ENCODE data around the gene ADPRM.

DNA sequence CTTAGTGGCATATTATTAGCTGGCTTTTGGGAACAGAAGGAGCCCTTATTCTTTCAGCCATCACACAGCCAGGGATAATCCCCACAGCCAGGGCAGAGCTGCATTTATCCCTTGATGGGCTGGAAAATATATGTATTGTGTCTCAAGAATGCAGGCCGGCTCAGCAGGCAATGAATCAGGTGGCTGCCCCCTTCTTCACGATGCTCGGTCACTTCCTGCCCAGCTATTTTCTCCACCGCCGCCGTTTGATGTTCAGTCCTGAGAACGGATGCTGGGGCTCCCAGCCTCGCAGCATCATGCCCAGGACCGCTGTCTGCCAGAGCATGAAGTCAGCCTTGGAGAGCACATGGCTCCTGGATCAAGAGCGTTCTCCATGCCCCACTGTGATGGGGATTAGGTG, 36.0 kb upstream of the ADPRM start:
- TF ChIP-seq, protein P1, sequence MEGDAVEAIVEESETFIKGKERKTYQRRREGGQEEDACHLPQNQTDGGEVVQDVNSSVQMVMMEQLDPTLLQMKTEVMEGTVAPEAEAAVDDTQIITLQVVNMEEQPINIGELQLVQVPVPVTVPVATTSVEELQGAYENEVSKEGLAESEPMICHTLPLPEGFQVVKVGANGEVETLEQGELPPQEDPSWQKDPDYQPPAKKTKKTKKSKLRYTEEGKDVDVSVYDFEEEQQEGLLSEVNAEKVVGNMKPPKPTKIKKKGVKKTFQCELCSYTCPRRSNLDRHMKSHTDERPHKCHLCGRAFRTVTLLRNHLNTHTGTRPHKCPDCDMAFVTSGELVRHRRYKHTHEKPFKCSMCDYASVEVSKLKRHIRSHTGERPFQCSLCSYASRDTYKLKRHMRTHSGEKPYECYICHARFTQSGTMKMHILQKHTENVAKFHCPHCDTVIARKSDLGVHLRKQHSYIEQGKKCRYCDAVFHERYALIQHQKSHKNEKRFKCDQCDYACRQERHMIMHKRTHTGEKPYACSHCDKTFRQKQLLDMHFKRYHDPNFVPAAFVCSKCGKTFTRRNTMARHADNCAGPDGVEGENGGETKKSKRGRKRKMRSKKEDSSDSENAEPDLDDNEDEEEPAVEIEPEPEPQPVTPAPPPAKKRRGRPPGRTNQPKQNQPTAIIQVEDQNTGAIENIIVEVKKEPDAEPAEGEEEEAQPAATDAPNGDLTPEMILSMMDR (IDR thresholded peaks at IDR 0.05) = no peak
- TF ChIP-seq POLR2AphosphoS5 (IDR thresholded peaks at IDR 0.05) = no peak
- TF ChIP-seq POLR2A (IDR thresholded peaks at IDR 0.05) = no peak
- TF ChIP-seq EP300 (IDR thresholded peaks at IDR 0.05; ENCODE audit: low read depth) = no peak

Measured in transverse colon (tissue), 4 donors.